Subcutaneous abdominal adipose tissue (tissue), 5 donors: ENCODE data around the gene PLIN4.
A peak's percentile ranks its signal among the peaks of the same experiment; 100 is the strongest.

Source experiments
- H3K27ac ChIP-seq: one replicate; pipeline ENCODE4 v1.7.0; 2013; ENCODE audit warnings: low read depth, mild to moderate bottlenecking, inconsistent platforms, low read length, moderate library complexity
- H3K27me3 ChIP-seq, 5 donors: one replicate each; pipeline ENCODE4 v1.7.0; 2013; ENCODE audit warnings: low read length in 5 of 5, inconsistent platforms in 1 of 5; ENCODE audit not compliant: control insufficient read depth in 5 of 5, insufficient read depth in 4 of 5
- H3K36me3 ChIP-seq, 5 donors: one replicate each; pipeline ENCODE4 v1.7.0; 2013; ENCODE audit warnings: low read length in 5 of 5; ENCODE audit not compliant: control insufficient read depth in 5 of 5, insufficient read depth in 5 of 5
- H3K4me1 ChIP-seq, 5 donors: one replicate each; pipeline ENCODE4 v1.7.0; 2013; ENCODE audit warnings: low read length in 5 of 5, mild to moderate bottlenecking in 3 of 5, moderate library complexity in 1 of 5; ENCODE audit not compliant: control insufficient read depth in 5 of 5, insufficient read depth in 5 of 5
- H3K4me3 ChIP-seq, 5 donors: one replicate each; pipeline ENCODE4 v1.7.0; 2013; ENCODE audit warnings: low read length in 5 of 5, low read depth in 1 of 5
- H3K9ac ChIP-seq, 5 donors: one replicate each; pipeline ENCODE4 v1.7.0; 2013; ENCODE audit warnings: low read length in 5 of 5, mild to moderate bottlenecking in 4 of 5, moderate library complexity in 3 of 5
- H3K9me3 ChIP-seq, 5 donors: one replicate each; pipeline ENCODE4 v1.7.0; 2013; ENCODE audit warnings: low read length in 5 of 5; ENCODE audit not compliant: control insufficient read depth in 5 of 5
- donor health status: healthy.
- donor health status: healthy.
- donor health status: healthy.
- donor health status: healthy.
- donor health status: healthy.

PLIN4 gene

GRCh38 chr19:4519172-4519496 is 848 bp upstream of the PLIN4 start:
- H3K9me3 ChIP-seq: no peaks in the 10 kb centered on the region
- peaks cover 0 to 2% (median 0%) of the 10 kb centered on the region in 5 donors for H3K27me3 ChIP-seq
- H3K36me3 ChIP-seq: peaks cover 0 to 28% (median 12%) of the 10 kb centered on the region in 5 donors
- H3K4me3 ChIP-seq: peak overlapping the region; percentile 46 to 94 (median 73)
- peak overlapping the region; percentile 97 for H3K27ac ChIP-seq
- peak overlapping the region; percentile 15 to 79 (median 73) for H3K9ac ChIP-seq
- peaks cover 14 to 81% (median 70%) of the 10 kb centered on the region in 5 donors for H3K4me1 ChIP-seq

GRCh38 chr19:4517451-4518057 is 732 bp downstream of the PLIN4 start:
- Histone ChIP-seq H3K27me3 (peaks cover 0 to 2% (median 0%) of the 10 kb centered on the region in 5 donors), H3K9ac (peak overlapping the region; percentile 15 to 95 (median 75)), H3K4me3 (peak overlapping the region; percentile 63 to 96 (median 81)), H3K27ac (peak overlapping the region; percentile 97), H3K4me1 (peaks cover 14 to 75% (median 64%) of the 10 kb centered on the region in 5 donors), H3K9me3 (no peaks in the 10 kb centered on the region), H3K36me3 (peaks cover 0 to 38% (median 25%) of the 10 kb centered on the region in 5 donors)

GRCh38 chr19:4516939-4517300 is 1.4 kb downstream of the PLIN4 start:
- no peaks in the 10 kb centered on the region for H3K9me3 ChIP-seq
- H3K4me3 ChIP-seq: peak overlapping the region; percentile 63 to 95 (median 81)
- H3K27me3 ChIP-seq: peaks cover 0 to 2% (median 0%) of the 10 kb centered on the region in 5 donors
- H3K27ac ChIP-seq: peak overlapping the region; percentile 97
- peaks cover 11 to 68% (median 58%) of the 10 kb centered on the region in 5 donors for H3K4me1 ChIP-seq
- peaks cover 0 to 44% (median 26%) of the 10 kb centered on the region in 5 donors for H3K36me3 ChIP-seq
- peak overlapping the region; percentile 33 to 95 (median 75) for H3K9ac ChIP-seq

GRCh38 chr19:4516199-4516938 is 1.9 kb downstream of the PLIN4 start:
- H3K9me3 ChIP-seq: no peaks in the 10 kb centered on the region
- H3K27me3 ChIP-seq: peaks cover 0 to 2% (median 0%) of the 10 kb centered on the region in 5 donors
- peak overlapping the region; percentile 63 to 95 (median 81) for H3K4me3 ChIP-seq
- peak overlapping the region in 4 of 5 donors; percentile 33 to 95 (median 67) for H3K9ac ChIP-seq
- H3K36me3 ChIP-seq: peaks cover 0 to 45% (median 26%) of the 10 kb centered on the region in 5 donors
- peak overlapping the region; percentile 97 for H3K27ac ChIP-seq
- peaks cover 9 to 63% (median 52%) of the 10 kb centered on the region in 5 donors for H3K4me1 ChIP-seq

GRCh38 chr19:4515732-4516131 is 2.6 kb downstream of the PLIN4 start:
- peak overlapping the region; percentile 63 to 95 (median 81) for H3K4me3 ChIP-seq
- H3K27me3 ChIP-seq: peaks cover 0 to 2% (median 0%) of the 10 kb centered on the region in 5 donors
- H3K9me3 ChIP-seq: peaks cover 0 to 2% (median 0%) of the 10 kb centered on the region in 5 donors
- peaks cover 0 to 49% (median 26%) of the 10 kb centered on the region in 5 donors for H3K36me3 ChIP-seq
- H3K4me1 ChIP-seq: peaks cover 6 to 62% (median 46%) of the 10 kb centered on the region in 5 donors
- H3K27ac ChIP-seq: peak overlapping the region; percentile 97
- peak overlapping the region in 3 of 5 donors; percentile 20 to 95 (median 86) for H3K9ac ChIP-seq

- Histone ChIP-seq H3K9ac (peak overlapping the region in 1 of 5 donors; percentile 66), H3K9me3 (peaks cover 0 to 3% (median 0%) of the 10 kb centered on the region in 5 donors), H3K36me3 (peaks cover 0 to 53% (median 31%) of the 10 kb centered on the region in 5 donors), H3K4me1 (peaks cover 0 to 52% (median 33%) of the 10 kb centered on the region in 5 donors), H3K27ac (peak overlapping the region; percentile 30), H3K27me3 (no peaks in the 10 kb centered on the region), H3K4me3 (peak overlapping the region in 4 of 5 donors; percentile 24 to 68 (median 49))
Measured at GRCh38 chr19:4513248-4513647, 5.0 kb downstream of the PLIN4 start.

GRCh38 chr19:4512070-4512469 is 6.2 kb downstream of the PLIN4 start:
- peak overlapping the region; percentile 6 for H3K27ac ChIP-seq
- no peaks in the 10 kb centered on the region for H3K27me3 ChIP-seq
- H3K4me1 ChIP-seq: peaks cover 0 to 53% (median 34%) of the 10 kb centered on the region in 5 donors
- peaks cover 0 to 3% (median 0%) of the 10 kb centered on the region in 5 donors for H3K9me3 ChIP-seq
- peaks cover 0 to 62% (median 38%) of the 10 kb centered on the region in 5 donors for H3K36me3 ChIP-seq
- H3K9ac ChIP-seq: peak overlapping the region in 1 of 5 donors; percentile 13
- H3K4me3 ChIP-seq: peak overlapping the region in 2 of 5 donors; percentile 13 to 67

GRCh38 chr19:4511300-4512054 is 6.8 kb downstream of the PLIN4 start:
- Histone ChIP-seq H3K9ac (no peak overlapping the region), H3K27ac (peak overlapping the region; percentile 6), H3K4me3 (peak overlapping the region in 3 of 5 donors; percentile 7 to 62 (median 32)), H3K9me3 (peaks cover 0 to 3% (median 0%) of the 10 kb centered on the region in 5 donors), H3K27me3 (no peaks in the 10 kb centered on the region), H3K4me1 (peaks cover 0 to 56% (median 37%) of the 10 kb centered on the region in 5 donors), H3K36me3 (peaks cover 0 to 63% (median 42%) of the 10 kb centered on the region in 5 donors)

- Histone ChIP-seq H3K9ac (no peak overlapping the region), H3K4me3 (peak overlapping the region in 3 of 5 donors; percentile 7 to 62 (median 32)), H3K27me3 (no peaks in the 10 kb centered on the region), H3K36me3 (peaks cover 0 to 63% (median 40%) of the 10 kb centered on the region in 5 donors), H3K4me1 (peaks cover 0 to 55% (median 34%) of the 10 kb centered on the region in 5 donors), H3K9me3 (peaks cover 0 to 3% (median 0%) of the 10 kb centered on the region in 5 donors), H3K27ac (no peak overlapping the region)
Measured at GRCh38 chr19:4510435-4511255, 7.6 kb downstream of the PLIN4 start.
